Naive B cell (primary cell): ENCODE measurements around the gene ZFP90. TPM values are rescaled to one million over a fixed set of nuclear protein-coding genes. Genes with fewer than 3 reads are reported as not detected.

ENCODE experiments used
- ATAC-seq, 2 donors: fragments of 150-1000 bp; cut with Tn5 transposase; 2 replicates each; pipeline ENCODE4 v1.10.0; 2021; ENCODE audit warnings: low read depth in 2 of 2, mild to moderate bottlenecking in 2 of 2, moderate library complexity in 2 of 2
- DNase-seq: peaks from one replicate; pipeline ENCODE4 v3.0.0; 2022
- H3K27ac Mint-ChIP-seq, 6 donors: one replicate each; pipeline ENCODE4 v1.8.0; 2020 to 2022; ENCODE audit warnings: mild to moderate bottlenecking in 6 of 6, mixed read lengths in 6 of 6, moderate library complexity in 5 of 6, inconsistent platforms in 2 of 6
- H3K27me3 Mint-ChIP-seq, 3 donors: one replicate each; pipeline ENCODE4 v1.8.0; 2021 to 2022; ENCODE audit warnings: mixed read lengths in 3 of 3, mild to moderate bottlenecking in 1 of 3
- H3K36me3 Mint-ChIP-seq, 2 donors: one replicate each; pipeline ENCODE4 v1.8.0; 2020 to 2022; ENCODE audit warnings: mixed read lengths in 2 of 2, inconsistent platforms in 1 of 2, mild to moderate bottlenecking in 1 of 2
- H3K4me1 Mint-ChIP-seq, 3 donors: one replicate each; pipeline ENCODE4 v1.8.0; 2020 to 2022; ENCODE audit warnings: mixed read lengths in 3 of 3, inconsistent platforms in 1 of 3, mild to moderate bottlenecking in 1 of 3, moderate library complexity in 1 of 3
- H3K4me3 Mint-ChIP-seq, 8 donors: one replicate each; pipeline ENCODE4 v1.8.0; 2020 to 2022; ENCODE audit warnings: mild to moderate bottlenecking in 8 of 8, mixed read lengths in 8 of 8, moderate library complexity in 8 of 8, inconsistent platforms in 2 of 8
- H3K9me3 Mint-ChIP-seq, 7 donors: one replicate each; pipeline ENCODE4 v1.8.0; 2020 to 2022; ENCODE audit warnings: mixed read lengths in 7 of 7, mild to moderate bottlenecking in 5 of 7, inconsistent platforms in 2 of 7, moderate library complexity in 1 of 7
- polyA plus RNA-seq, 6 donors: library from polyadenylated mRNA; unstranded; fragments of 300-500 nt; fragmentation: Illumina TruSeq; gene quantifications; one replicate each; pipeline ENCODE4 v1.2.3, GENCODE V29; 2021; ENCODE audit warnings: low read depth in 6 of 6

Gene ZFP90
- polyA plus RNA-seq, 6 donors from 2014 or later = 11.0 to 17.4 (median 13.5) TPM

DNA sequence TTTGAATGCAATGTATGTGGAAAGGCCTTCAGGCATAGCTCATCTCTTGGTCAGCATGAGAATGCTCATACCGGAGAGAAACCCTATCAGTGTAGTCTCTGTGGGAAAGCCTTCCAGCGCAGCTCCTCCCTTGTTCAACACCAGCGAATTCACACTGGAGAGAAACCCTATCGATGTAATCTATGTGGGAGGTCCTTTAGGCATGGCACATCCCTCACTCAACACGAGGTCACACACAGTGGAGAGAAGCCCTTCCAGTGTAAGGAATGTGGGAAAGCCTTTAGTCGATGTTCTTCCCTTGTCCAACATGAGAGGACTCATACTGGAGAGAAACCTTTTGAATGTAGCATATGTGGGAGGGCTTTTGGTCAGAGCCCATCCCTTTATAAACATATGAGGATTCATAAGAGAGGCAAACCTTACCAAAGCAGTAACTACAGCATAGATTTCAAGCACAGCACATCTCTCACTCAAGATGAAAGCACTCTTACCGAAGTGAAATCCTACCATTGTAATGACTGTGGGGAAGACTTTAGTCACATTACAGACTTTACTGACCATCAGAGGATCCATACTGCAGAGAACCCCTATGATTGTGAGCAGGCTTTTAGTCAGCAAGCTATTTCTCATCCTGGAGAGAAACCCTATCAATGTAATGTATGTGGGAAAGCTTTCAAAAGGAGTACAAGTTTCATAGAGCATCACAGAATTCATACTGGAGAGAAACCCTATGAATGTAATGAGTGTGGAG is 24.7 kb downstream of the ZFP90 start:
- H3K4me3 Mint-ChIP-seq = no peak overlapping the region
- ATAC-seq (no peak), DNase-seq (no peak)
- H3K36me3 Mint-ChIP-seq = peaks cover 65 to 80% of the 10 kb centered on the region in 2 donors
- H3K27ac Mint-ChIP-seq = no peak overlapping the region
- no peaks in the 10 kb centered on the region for H3K4me1 Mint-ChIP-seq
- no peaks in the 10 kb centered on the region for H3K27me3 Mint-ChIP-seq
- peaks cover 14 to 99% (median 90%) of the 10 kb centered on the region in 7 donors for H3K9me3 Mint-ChIP-seq

DNA sequence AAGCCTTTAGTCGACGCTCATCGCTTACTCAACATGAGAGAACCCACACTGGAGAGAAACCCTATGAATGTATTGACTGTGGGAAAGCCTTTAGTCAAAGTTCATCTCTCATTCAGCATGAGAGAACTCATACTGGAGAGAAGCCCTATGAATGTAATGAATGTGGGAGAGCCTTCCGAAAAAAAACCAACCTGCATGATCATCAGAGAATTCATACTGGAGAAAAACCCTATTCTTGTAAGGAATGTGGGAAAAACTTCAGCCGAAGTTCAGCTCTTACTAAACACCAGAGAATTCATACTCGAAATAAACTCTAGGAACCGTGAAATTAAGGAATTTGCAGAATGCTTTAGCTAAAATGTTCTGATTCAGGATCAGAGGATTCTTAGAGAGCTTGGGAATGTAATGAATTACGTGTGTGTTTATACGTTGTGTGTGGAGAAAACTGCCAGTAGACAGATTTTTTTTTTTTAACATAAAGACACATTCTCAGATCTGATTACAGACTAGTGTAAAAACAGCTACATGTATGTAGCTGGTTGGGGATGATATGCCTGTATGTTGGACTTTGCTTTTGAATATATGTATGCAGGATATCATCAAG is 25.4 kb downstream of the ZFP90 start:
- no peaks in the 10 kb centered on the region for H3K4me1 Mint-ChIP-seq
- DNase-seq (no peak), ATAC-seq (no peak)
- H3K36me3 Mint-ChIP-seq = peaks cover 61 to 77% of the 10 kb centered on the region in 2 donors
- no peak overlapping the region for H3K4me3 Mint-ChIP-seq
- H3K9me3 Mint-ChIP-seq = peaks cover 11 to 97% (median 88%) of the 10 kb centered on the region in 7 donors
- no peak overlapping the region for H3K27ac Mint-ChIP-seq
- H3K27me3 Mint-ChIP-seq = no peaks in the 10 kb centered on the region

DNA sequence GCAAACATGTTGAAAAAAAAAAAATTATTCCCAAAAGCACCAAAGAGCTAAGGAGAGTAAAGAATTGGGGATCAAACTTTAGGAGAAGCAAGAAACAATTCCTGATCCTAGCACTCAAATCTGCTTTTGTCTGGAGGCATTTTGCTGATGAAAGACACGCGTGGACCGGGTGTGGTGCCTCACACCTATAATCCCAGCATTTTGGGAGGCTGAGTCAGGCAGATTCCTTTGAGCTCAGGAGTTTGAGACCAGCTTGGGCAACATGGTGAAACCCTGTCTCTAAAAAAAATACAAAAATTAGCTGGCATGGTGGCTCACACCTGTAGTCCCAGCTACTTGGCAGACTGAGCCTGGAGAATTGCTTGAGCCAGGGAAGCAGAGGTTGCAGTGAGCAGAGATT is 35.4 kb downstream of the ZFP90 start:
- H3K4me3 Mint-ChIP-seq = peak overlapping the region in 1 of 8 donors; percentile 40
- H3K27me3 Mint-ChIP-seq = no peaks in the 10 kb centered on the region
- peak overlapping the region in 1 of 6 donors; percentile 76 for H3K27ac Mint-ChIP-seq
- no peak for DNase-seq
- H3K4me1 Mint-ChIP-seq = no peaks in the 10 kb centered on the region
- peaks cover 14 to 94% (median 85%) of the 10 kb centered on the region in 7 donors for H3K9me3 Mint-ChIP-seq
- H3K36me3 Mint-ChIP-seq = peaks cover 33 to 64% of the 10 kb centered on the region in 2 donors
- no peak for ATAC-seq

DNA sequence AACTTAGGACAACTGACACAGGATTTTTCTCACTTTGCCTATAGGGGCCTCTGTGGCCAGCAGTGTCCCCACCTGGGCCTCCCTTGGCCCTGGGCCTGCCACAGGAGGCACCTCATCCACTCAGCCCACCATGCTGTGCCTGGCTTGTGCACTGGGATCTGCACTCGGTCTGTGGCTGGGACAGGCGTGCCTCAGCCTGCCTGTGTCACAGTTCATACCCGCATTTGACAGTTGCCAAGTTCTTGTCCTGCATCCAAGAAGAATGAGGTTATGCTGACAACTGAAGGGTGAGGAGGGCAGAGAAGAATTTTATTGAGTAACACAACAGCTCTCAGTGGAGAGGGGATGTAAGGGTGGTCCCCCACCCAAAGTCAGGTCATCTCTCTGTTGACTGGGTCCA is 36.0 kb downstream of the ZFP90 start:
- Mint-ChIP-seq H3K4me1 (no peaks in the 10 kb centered on the region), H3K9me3 (peaks cover 8 to 89% (median 82%) of the 10 kb centered on the region in 7 donors), H3K27ac (peak overlapping the region in 1 of 6 donors; percentile 47), H3K4me3 (peak overlapping the region in 1 of 8 donors; percentile 25), H3K27me3 (no peaks in the 10 kb centered on the region), H3K36me3 (peaks cover 29 to 58% of the 10 kb centered on the region in 2 donors)
- ATAC-seq = no peak
- DNase-seq = no peak

DNA sequence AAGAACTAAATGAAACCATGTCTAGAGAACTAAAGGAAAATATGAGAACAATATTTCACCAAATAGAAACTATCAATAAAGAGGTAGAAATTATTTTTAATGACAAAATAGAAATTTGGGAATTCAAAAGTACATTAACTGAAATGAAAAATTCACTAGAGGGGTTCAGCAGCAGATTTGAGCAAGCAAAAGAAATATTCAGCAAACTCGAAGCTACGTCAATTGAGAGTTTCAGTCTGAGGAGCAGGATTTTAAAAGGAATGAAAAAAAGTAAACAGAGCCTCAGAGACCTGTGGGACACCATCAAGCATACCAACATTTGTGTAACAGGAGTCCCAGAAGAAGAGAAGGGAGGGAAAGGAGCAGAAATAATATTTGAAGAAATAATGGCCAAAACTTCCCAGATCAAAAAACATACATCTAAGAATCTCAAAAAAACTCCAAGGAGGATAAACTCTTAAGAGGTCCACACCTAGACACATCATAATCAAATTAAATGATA is 38.3 kb downstream of the ZFP90 start:
- ATAC-seq = no peak
- no peak for DNase-seq
- H3K36me3 Mint-ChIP-seq = peaks cover 21 to 39% of the 10 kb centered on the region in 2 donors
- no peaks in the 10 kb centered on the region for H3K4me1 Mint-ChIP-seq
- no peak overlapping the region for H3K4me3 Mint-ChIP-seq
- H3K27me3 Mint-ChIP-seq = no peaks in the 10 kb centered on the region
- H3K27ac Mint-ChIP-seq = no peak overlapping the region
- peaks cover 0 to 74% (median 69%) of the 10 kb centered on the region in 7 donors for H3K9me3 Mint-ChIP-seq

DNA sequence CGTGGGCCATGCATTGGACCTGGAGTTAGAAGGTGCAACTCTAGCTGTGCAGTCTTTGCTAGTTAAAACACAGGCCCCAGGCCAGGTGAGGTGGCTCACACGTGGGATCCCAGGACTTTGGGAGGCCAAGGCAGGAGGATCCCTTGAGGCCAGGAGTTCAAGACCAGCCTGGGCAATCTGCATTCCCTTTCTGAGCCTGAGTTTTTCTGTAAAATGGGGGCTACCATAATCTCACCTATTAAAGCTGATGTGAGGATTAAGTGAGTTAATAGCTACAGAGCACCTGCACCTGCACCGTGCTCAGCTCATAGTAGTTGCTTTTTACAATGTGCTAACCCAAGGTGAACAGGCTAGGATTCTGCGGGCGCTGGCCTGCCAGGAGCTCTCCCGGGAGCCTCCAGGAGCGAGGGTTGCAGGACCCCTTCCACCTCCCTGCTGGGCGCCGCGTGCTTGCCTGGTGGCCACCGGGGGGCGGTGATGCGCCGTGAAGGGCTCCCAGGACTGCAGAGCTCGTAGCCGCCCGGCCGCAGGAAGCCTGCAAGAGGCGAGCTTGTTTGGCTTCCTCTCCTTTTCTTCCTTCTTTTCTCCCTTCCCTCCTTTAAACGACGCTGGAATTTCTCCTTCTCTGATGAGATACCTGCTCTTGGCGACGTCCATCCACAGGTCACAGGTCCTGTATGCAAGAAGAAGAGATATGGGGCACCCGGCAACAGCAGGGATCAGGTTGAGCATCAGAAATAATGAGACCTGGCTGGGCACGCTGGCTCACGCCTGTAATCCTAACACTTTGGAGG is 51.3 kb downstream of the ZFP90 start:
- Mint-ChIP-seq H3K9me3 (peaks cover 4 to 25% (median 13%) of the 10 kb centered on the region in 7 donors), H3K4me1 (peaks cover 2 to 6% (median 4%) of the 10 kb centered on the region in 3 donors), H3K36me3 (peaks cover 13 to 26% of the 10 kb centered on the region in 2 donors), H3K27me3 (peaks cover 5 to 22% (median 17%) of the 10 kb centered on the region in 3 donors), H3K4me3 (peak overlapping the region in 1 of 8 donors; percentile 34), H3K27ac (no peak overlapping the region)
- ATAC-seq (peak in 1 of 2 donors; percentile 40), DNase-seq (peak; percentile 8)

DNA sequence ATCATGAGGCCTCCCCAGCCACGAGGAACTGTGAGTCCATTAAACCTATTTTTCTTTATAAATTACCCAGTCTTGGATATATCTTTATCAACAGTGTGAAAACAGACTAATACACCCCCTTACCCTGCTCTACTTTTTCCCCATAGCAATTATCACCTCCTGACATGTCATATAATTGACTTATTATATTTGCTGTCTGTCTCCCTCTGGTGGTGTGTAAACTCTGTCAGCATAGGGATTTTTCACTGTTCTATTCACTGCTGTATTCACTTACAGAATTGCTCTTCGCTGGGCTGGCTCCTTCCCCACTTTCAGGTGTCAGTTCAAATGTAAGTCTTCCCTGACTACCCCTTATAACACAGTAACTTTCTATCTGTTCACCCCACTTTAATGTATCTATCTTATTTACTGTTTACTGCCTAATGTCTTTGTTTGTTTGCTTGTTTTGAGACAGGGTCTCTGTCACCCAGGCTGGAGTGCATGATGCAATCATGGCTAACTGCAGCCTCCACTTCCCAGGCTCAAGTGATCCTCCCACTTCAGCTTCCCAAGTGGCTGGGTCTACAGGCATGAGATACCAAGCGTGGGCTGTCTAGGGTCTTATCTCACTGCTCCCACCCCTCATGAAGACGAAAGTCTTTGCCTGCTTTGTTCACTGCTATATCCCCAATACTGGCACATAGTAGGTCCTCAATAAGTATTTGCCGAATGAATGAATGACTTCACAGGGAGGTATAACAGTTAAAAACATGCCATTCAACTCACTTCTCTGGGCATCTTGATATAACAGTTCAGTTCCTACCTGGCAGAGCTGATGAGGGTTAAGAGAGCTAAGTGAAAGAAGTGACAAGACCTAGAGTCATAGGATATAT is 53.6 kb downstream of the ZFP90 start:
- H3K9me3 Mint-ChIP-seq = peaks cover 4 to 25% (median 11%) of the 10 kb centered on the region in 7 donors
- peaks cover 13 to 26% of the 10 kb centered on the region in 2 donors for H3K36me3 Mint-ChIP-seq
- no peak overlapping the region for H3K27ac Mint-ChIP-seq
- DNase-seq = peak; percentile 3
- peaks cover 2 to 6% (median 4%) of the 10 kb centered on the region in 3 donors for H3K4me1 Mint-ChIP-seq
- H3K4me3 Mint-ChIP-seq = no peak overlapping the region
- peaks cover 5 to 23% (median 22%) of the 10 kb centered on the region in 3 donors for H3K27me3 Mint-ChIP-seq
- ATAC-seq = no peak

DNA sequence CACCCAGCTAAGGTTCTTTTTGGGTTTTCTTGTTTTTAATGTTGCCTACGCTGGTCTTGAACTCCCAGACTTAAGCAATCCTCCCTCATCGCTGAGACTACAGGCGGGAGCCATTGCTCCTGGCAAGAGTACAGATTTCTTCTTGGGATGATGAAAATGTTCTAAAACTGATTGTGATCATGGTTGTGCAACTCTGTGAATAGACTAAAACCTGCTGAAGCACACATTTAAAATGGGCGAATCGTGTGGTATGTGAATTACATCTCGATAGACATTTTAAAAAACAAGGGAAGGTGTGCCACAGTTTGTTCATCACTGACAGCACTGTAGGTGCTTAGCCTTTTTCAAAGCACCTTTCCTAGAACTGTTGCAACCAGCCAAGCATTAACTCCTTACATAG is 57.2 kb downstream of the ZFP90 start:
- no peaks in the 10 kb centered on the region for H3K4me1 Mint-ChIP-seq
- H3K4me3 Mint-ChIP-seq = no peak overlapping the region
- no peak overlapping the region for H3K27ac Mint-ChIP-seq
- DNase-seq (no peak), ATAC-seq (no peak)
- peaks cover 4 to 14% (median 6%) of the 10 kb centered on the region in 7 donors for H3K9me3 Mint-ChIP-seq
- peaks cover 4 to 21% (median 12%) of the 10 kb centered on the region in 3 donors for H3K27me3 Mint-ChIP-seq
- H3K36me3 Mint-ChIP-seq = peaks cover 12 to 18% of the 10 kb centered on the region in 2 donors

DNA sequence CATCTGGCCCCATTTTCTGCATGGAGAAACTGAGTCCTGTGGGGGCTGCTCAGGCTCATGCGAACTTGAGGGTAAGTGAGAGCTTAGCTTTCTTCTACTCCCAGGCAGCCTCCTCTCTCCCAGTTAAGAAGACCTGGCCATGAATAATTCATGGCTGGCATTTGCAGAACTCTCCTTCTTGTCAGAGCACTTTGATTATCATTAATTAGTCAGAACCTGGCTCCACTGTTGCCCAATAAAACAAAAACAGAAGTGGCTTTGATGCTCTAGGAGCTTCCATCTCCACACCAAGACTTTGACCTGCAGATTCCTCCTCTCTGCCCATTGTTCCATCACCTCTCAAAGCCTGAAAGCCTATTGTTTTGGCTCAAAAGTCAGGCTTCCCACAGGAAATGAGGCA is 60.5 kb downstream of the ZFP90 start:
- DNase-seq (no peak), ATAC-seq (no peak)
- no peaks in the 10 kb centered on the region for H3K36me3 Mint-ChIP-seq
- H3K27ac Mint-ChIP-seq = no peak overlapping the region
- no peak overlapping the region for H3K4me3 Mint-ChIP-seq
- no peaks in the 10 kb centered on the region for H3K9me3 Mint-ChIP-seq
- peaks cover 0 to 12% (median 0%) of the 10 kb centered on the region in 3 donors for H3K27me3 Mint-ChIP-seq
- H3K4me1 Mint-ChIP-seq = no peaks in the 10 kb centered on the region

DNA sequence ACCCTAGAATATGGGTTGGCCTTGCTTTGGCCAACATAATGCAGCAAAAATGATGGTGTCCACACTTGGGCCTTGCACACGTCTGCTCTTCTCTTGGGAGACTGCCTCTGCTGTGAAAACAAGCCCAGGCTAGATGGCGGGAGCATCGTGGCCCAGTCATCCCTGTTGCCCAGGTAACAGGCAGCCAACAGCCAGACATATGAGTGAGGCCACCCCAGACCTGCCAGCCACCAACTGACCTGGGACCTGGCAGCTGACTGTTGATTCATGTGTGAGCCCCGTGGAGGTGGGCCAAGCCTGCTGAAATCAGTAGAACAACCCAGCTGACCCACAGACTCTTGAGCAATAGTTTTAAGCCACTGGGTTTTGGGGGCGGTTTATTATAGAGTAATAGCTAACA is 66.7 kb downstream of the ZFP90 start:
- Mint-ChIP-seq H3K36me3 (peaks cover 0 to 8% of the 10 kb centered on the region in 2 donors), H3K27ac (no peak overlapping the region), H3K27me3 (no peaks in the 10 kb centered on the region), H3K9me3 (peaks cover 0 to 2% (median 0%) of the 10 kb centered on the region in 7 donors), H3K4me1 (no peaks in the 10 kb centered on the region), H3K4me3 (no peak overlapping the region)
- DNase-seq (no peak), ATAC-seq (no peak)

DNA sequence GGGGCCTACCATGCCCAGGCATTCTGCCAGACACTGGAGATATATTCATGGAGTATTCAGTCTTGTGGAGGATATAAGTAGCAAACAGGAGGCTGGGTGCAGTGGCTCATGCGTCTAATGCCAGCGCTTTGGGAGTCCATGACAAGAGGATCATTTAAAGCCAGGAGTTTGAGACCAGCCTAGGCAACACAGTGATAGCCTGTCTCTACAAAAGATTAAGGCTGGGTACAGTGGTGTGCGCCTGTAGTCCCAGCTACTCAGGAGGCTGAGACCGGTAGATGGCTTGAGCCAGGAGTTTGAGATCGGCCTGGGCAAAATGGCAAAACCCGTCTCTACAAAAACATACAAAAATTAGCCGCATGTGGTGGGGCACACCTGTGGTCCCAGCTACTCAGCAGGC is 68.4 kb downstream of the ZFP90 start:
- ATAC-seq = no peak
- H3K9me3 Mint-ChIP-seq = peaks cover 0 to 2% (median 0%) of the 10 kb centered on the region in 7 donors
- no peak for DNase-seq
- H3K27ac Mint-ChIP-seq = peak overlapping the region in 1 of 6 donors; percentile 52
- H3K4me1 Mint-ChIP-seq = no peaks in the 10 kb centered on the region
- peaks cover under 1 to 8% of the 10 kb centered on the region in 2 donors for H3K36me3 Mint-ChIP-seq
- no peaks in the 10 kb centered on the region for H3K27me3 Mint-ChIP-seq
- no peak overlapping the region for H3K4me3 Mint-ChIP-seq

DNA sequence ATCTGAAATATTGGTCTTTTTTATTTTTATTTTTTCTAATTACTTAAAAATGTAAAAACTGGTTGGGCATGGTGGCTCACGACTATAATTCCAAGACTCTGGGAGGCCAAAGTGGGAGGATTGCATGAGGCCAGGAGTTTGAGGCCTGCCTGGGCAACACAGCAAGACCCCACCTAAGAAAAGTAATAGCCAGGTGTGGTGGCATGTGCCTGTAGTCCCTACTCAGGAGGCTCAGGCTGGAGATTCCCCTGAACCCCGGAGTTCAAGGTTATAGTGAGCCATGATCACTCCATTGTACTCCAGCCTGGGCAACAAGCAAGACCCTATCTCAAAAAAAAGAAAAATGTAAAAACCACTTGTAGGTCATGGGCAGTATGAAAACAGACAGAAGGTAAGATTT is 69.2 kb downstream of the ZFP90 start:
- H3K9me3 Mint-ChIP-seq = peaks cover 0 to 11% (median 3%) of the 10 kb centered on the region in 7 donors
- peak overlapping the region in 2 of 8 donors; percentile 10 to 41 for H3K4me3 Mint-ChIP-seq
- peaks cover 4 to 8% of the 10 kb centered on the region in 2 donors for H3K36me3 Mint-ChIP-seq
- no peaks in the 10 kb centered on the region for H3K27me3 Mint-ChIP-seq
- no peaks in the 10 kb centered on the region for H3K4me1 Mint-ChIP-seq
- no peak for ATAC-seq
- no peak for DNase-seq
- no peak overlapping the region for H3K27ac Mint-ChIP-seq
